ENCODE results near the gene PDE4A. TPM values are rescaled to one million over a fixed set of nuclear protein-coding genes. Genes with fewer than 3 reads are reported as not detected.

The PDE4A gene
- total and polyA plus RNA-seq, 10 of the 15 experiments (the other 5 are each of a cell fraction or from before 2014, with no cell fraction given), result 0.24 to 13.3 (median 4.9) TPM

DNA sequence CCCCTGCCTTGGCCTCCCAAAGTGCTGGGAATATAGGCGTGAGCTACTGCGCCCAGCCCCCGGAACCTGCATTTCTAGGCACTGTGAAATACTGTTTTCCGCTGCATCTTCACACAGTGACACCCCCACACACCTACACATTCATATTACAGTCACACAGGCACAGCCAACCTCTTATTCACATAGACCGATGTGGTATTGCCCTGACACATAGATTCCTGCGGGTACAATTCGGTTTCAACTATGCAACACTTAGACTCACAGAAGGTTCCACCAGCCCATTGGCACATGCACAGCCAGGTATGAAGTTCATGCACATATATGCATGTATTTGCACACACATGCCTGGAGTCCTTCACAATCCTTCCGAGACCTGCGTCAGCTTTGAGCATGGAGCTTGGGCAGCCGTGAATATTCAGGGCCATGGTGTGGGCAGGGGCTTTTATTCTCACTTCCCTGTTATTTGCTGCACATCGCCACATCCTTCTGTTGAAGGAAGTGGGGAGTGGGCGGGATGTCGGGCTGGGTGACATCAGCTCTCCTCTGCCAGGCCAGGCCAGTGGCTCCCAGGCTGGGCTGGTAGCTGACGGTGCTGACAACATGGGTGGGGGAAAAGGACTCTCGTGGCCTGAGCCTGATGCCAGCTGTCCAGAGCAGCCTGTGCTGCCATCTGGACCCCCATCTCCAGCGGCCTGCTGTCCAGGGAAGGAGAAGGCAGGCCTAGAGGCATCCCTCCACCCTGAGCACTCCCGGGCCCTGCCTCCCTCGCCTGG lies 11.6 kb upstream of the PDE4A start (continued):
- TF ChIP-seq GABPA (IDR thresholded peaks at IDR 0.05; ENCODE audit: low read depth), result no peak
- TF ChIP-seq MTA2 (IDR thresholded peaks at IDR 0.05; ENCODE audit: low read depth), result peak; percentile 70
- TF ChIP-seq SMC3 (IDR thresholded peaks at IDR 0.05; ENCODE audit: borderline replicate concordance, low read length), result no peak
- TF ChIP-seq, protein P1, sequence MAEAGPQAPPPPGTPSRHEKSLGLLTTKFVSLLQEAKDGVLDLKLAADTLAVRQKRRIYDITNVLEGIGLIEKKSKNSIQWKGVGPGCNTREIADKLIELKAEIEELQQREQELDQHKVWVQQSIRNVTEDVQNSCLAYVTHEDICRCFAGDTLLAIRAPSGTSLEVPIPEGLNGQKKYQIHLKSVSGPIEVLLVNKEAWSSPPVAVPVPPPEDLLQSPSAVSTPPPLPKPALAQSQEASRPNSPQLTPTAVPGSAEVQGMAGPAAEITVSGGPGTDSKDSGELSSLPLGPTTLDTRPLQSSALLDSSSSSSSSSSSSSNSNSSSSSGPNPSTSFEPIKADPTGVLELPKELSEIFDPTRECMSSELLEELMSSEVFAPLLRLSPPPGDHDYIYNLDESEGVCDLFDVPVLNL (IDR thresholded peaks at IDR 0.05; ENCODE audit: low read depth, low read length), result no peak
- no peak for TF ChIP-seq RAD51 (IDR thresholded peaks at IDR 0.05)
- TF ChIP-seq PAX8 (IDR thresholded peaks at IDR 0.05), result no peak
- TF ChIP-seq TBL1XR1 (IDR thresholded peaks at IDR 0.05; ENCODE audit: low read depth, low read length), result 0 out of 2 replicates have a peak, but pooled peaks have one; percentile 33
- no peak for TF ChIP-seq SREBF2 (IDR thresholded peaks at IDR 0.05; ENCODE audit: low read length)
- TF ChIP-seq WRNIP1 (IDR thresholded peaks at IDR 0.05; ENCODE audit: borderline replicate concordance, low read depth, low read length), result no peak
- TF ChIP-seq KAT2A (conservative IDR thresholded peaks at IDR 0.05; ENCODE audit: control insufficient read depth, low read depth, low read length), result no peak
- TF ChIP-seq JUND (IDR thresholded peaks at IDR 0.05; ENCODE audit: low read depth, low read length), result no peak
- TF ChIP-seq YBX1 (IDR thresholded peaks at IDR 0.05), result no peak
- TF ChIP-seq, protein P2, sequence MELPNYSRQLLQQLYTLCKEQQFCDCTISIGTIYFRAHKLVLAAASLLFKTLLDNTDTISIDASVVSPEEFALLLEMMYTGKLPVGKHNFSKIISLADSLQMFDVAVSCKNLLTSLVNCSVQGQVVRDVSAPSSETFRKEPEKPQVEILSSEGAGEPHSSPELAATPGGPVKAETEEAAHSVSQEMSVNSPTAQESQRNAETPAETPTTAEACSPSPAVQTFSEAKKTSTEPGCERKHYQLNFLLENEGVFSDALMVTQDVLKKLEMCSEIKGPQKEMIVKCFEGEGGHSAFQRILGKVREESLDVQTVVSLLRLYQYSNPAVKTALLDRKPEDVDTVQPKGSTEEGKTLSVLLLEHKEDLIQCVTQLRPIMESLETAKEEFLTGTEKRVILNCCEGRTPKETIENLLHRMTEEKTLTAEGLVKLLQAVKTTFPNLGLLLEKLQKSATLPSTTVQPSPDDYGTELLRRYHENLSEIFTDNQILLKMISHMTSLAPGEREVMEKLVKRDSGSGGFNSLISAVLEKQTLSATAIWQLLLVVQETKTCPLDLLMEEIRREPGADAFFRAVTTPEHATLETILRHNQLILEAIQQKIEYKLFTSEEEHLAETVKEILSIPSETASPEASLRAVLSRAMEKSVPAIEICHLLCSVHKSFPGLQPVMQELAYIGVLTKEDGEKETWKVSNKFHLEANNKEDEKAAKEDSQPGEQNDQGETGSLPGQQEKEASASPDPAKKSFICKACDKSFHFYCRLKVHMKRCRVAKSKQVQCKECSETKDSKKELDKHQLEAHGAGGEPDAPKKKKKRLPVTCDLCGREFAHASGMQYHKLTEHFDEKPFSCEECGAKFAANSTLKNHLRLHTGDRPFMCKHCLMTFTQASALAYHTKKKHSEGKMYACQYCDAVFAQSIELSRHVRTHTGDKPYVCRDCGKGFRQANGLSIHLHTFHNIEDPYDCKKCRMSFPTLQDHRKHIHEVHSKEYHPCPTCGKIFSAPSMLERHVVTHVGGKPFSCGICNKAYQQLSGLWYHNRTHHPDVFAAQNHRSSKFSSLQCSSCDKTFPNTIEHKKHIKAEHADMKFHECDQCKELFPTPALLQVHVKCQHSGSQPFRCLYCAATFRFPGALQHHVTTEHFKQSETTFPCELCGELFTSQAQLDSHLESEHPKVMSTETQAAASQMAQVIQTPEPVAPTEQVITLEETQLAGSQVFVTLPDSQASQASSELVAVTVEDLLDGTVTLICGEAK (IDR thresholded peaks at IDR 0.05; ENCODE audit: borderline replicate concordance), result no peak
- TF ChIP-seq NFYB (IDR thresholded peaks at IDR 0.05; ENCODE audit: insufficient read depth, low read depth, low read length), result no peak
- TF ChIP-seq EED (IDR thresholded peaks at IDR 0.05; ENCODE audit: low read depth), result peak; percentile 82
- TF ChIP-seq TARDBP (IDR thresholded peaks at IDR 0.05; ENCODE audit: borderline replicate concordance), result no peak
- TF ChIP-seq, protein P3, sequence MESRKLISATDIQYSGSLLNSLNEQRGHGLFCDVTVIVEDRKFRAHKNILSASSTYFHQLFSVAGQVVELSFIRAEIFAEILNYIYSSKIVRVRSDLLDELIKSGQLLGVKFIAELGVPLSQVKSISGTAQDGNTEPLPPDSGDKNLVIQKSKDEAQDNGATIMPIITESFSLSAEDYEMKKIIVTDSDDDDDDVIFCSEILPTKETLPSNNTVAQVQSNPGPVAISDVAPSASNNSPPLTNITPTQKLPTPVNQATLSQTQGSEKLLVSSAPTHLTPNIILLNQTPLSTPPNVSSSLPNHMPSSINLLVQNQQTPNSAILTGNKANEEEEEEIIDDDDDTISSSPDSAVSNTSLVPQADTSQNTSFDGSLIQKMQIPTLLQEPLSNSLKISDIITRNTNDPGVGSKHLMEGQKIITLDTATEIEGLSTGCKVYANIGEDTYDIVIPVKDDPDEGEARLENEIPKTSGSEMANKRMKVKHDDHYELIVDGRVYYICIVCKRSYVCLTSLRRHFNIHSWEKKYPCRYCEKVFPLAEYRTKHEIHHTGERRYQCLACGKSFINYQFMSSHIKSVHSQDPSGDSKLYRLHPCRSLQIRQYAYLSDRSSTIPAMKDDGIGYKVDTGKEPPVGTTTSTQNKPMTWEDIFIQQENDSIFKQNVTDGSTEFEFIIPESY (IDR thresholded peaks at IDR 0.05), result no peak
- TF ChIP-seq TCF3 (IDR thresholded peaks at IDR 0.05; ENCODE audit: borderline replicate concordance, insufficient read depth, low read depth, low read length), result 0 out of 2 replicates have a peak, but pooled peaks have one; percentile 32
- TF ChIP-seq, protein P4, sequence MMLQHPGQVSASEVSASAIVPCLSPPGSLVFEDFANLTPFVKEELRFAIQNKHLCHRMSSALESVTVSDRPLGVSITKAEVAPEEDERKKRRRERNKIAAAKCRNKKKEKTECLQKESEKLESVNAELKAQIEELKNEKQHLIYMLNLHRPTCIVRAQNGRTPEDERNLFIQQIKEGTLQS (IDR thresholded peaks at IDR 0.05; ENCODE audit: borderline replicate concordance, extremely low read depth, low read depth, low read length), result no peak
- TF ChIP-seq FOXK2 (IDR thresholded peaks at IDR 0.05), result no peak
- no peak for TF ChIP-seq CBX3 (IDR thresholded peaks at IDR 0.05; ENCODE audit: borderline replicate concordance, low read depth)
- no peak for TF ChIP-seq HDAC6 (IDR thresholded peaks at IDR 0.05; ENCODE audit: unreplicated experiment)

Data from GM12878 (cell line).